Upper lobe of left lung (tissue), 4 donors: ENCODE results near the gene CPO.

Experiments used
- EP300 ChIP-seq, 4 donors: sonication (generic); formaldehyde crosslinking; IDR thresholded peaks; one replicate each; pipeline ENCODE4 v1.5.1; 2017; ENCODE audit warnings: antibody characterized with exemption in 4 of 4, control low read depth in 2 of 4
- POLR2A ChIP-seq, 4 donors: fragments of 450-650 bp; IDR thresholded peaks; one replicate each; pipeline ENCODE4 v1.5.1; 2016 to 2017; ENCODE audit warnings: antibody characterized with exemption in 4 of 4, mild to moderate bottlenecking in 2 of 4
- TF ChIP-seq, protein P1 (sequence below), 6 experiments: fragments of 450-650 bp in 4 of 6; fragments of 200-600 bp in 2 of 6; sonication (generic) in 2 of 6; IDR thresholded peaks; one replicate each; pipeline ENCODE4 v1.5.1; 2016 to 2019; ENCODE audit warnings: antibody characterized with exemption in 6 of 6

DNA sequence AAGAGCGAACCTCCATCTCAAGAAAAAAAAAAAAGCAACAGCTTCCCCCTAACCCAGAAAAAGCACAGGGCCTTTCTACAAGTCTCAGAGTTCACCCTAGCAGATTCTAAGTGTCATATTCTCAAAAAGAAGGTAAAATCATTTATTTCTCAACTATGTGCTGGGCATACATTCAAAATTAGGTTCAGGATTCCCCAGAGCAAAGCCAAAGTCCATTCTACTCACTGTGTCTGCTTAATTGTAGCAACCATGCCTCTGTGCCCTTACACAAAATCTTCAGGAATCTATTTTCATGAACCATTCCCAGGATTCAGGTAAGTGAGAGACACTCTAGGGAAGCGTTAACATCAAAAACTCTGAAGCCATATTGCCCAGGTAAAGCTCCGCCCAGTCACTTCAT is 40.0 kb downstream of the CPO start:
- TF ChIP-seq, protein P1, sequence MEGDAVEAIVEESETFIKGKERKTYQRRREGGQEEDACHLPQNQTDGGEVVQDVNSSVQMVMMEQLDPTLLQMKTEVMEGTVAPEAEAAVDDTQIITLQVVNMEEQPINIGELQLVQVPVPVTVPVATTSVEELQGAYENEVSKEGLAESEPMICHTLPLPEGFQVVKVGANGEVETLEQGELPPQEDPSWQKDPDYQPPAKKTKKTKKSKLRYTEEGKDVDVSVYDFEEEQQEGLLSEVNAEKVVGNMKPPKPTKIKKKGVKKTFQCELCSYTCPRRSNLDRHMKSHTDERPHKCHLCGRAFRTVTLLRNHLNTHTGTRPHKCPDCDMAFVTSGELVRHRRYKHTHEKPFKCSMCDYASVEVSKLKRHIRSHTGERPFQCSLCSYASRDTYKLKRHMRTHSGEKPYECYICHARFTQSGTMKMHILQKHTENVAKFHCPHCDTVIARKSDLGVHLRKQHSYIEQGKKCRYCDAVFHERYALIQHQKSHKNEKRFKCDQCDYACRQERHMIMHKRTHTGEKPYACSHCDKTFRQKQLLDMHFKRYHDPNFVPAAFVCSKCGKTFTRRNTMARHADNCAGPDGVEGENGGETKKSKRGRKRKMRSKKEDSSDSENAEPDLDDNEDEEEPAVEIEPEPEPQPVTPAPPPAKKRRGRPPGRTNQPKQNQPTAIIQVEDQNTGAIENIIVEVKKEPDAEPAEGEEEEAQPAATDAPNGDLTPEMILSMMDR (IDR thresholded peaks at IDR 0.05) = no peak
- TF ChIP-seq POLR2A (IDR thresholded peaks at IDR 0.05) (no peak), EP300 (IDR thresholded peaks at IDR 0.05) (no peak)
